HCT116 (cell line): Measurements from ENCODE around the gene CEP43. TPM values are rescaled to one million over a fixed set of nuclear protein-coding genes. Genes with fewer than 3 reads are reported as not detected.

Experiments used
- ATAC-seq: fragments of 200-7000 bp; cut with Tn5 transposase; 2 replicates; pipeline ENCODE4 v1.9.1; 2020; ENCODE audit warnings: mild to moderate bottlenecking, moderate library complexity
- BruUV-seq: library from RNA; stranded (reverse); fragments of 400-500 nt; replicated peaks from 2 replicates; lab custom pipeline; 2021; lab: Mats Ljungman, UMichigan
- CTCF ChIA-PET: fragments of 300-600 bp; sonication (Branson Sonifier 250); formaldehyde crosslinking; loops from one replicate; lab custom pipeline; 2021; ENCODE audit warnings: antibody characterized with exemption; lab: Charles Lee
- POLR2A ChIA-PET: fragments of 300-600, 350-600 bp; sonication (Branson Sonifier 250); formaldehyde crosslinking; loops from one replicate; lab custom pipeline; 2021; ENCODE audit warnings: antibody characterized with exemption; lab: Charles Lee
- RAD21 ChIA-PET, 2 experiments: fragments of 300-600 bp; sonication (Branson Sonifier 250); formaldehyde crosslinking; loops; one replicate each; lab custom pipeline; 2023; ENCODE audit warnings: low total read pairs in 2 of 2; ENCODE audit not compliant: uncharacterized antibody in 2 of 2, unreplicated experiment in 2 of 2, low non-redundant PET in 1 of 2; lab: Charles Lee
- DNase-seq: peaks from one replicate; pipeline ENCODE4 v3.0.0-alpha.2; 2010; ENCODE audit warnings: low read depth, low spot score
- H2AFZ ChIP-seq: fragments of 200-600 bp; shearing (Covaris generic), sonication (generic); 2 replicates; pipeline ENCODE4 v1.6.1; 2017; ENCODE audit warnings: low read depth, mixed run types, mixed read lengths, antibody characterized with exemption, low read length; ENCODE audit not compliant: poor library complexity, severe bottlenecking
- H3K27ac ChIP-seq: 2 replicates; pipeline ENCODE4 v1.5.1; 2012; ENCODE audit warnings: low read depth, low read length
- H3K27me3 ChIP-seq: fragments of 200-600 bp; sonication (generic); 2 replicates; pipeline ENCODE4 v1.6.1; 2016; ENCODE audit warnings: mixed run types, low read length, mixed read lengths; ENCODE audit not compliant: insufficient read depth
- H3K36me3 ChIP-seq, 2 experiments: fragments of 200-500 bp in 1 of 2; fragments of 200-600 bp in 1 of 2; sonication (Bioruptor generic) in 1 of 2; sonication (generic) in 1 of 2; 2 replicates each; pipeline versions ENCODE4 v1.5.1 to v1.6.1; 2014 to 2016; ENCODE audit warnings: low read length in 2 of 2, inconsistent platforms in 1 of 2, mixed read lengths in 1 of 2, mixed run types in 1 of 2; ENCODE audit not compliant: insufficient read depth in 2 of 2, control insufficient read depth in 1 of 2
- H3K4me1 ChIP-seq, 2 experiments: fragments of 200-600 bp in 1 of 2; sonication (generic) in 1 of 2; 2 replicates each; pipeline versions ENCODE4 v1.5.1 to v1.6.1; 2012 to 2017; ENCODE audit warnings: low read length in 2 of 2, inconsistent platforms in 1 of 2, mild to moderate bottlenecking in 1 of 2, mixed read lengths in 1 of 2, mixed run types in 1 of 2, moderate library complexity in 1 of 2; ENCODE audit not compliant: insufficient read depth in 2 of 2, control insufficient read depth in 1 of 2
- H3K4me2 ChIP-seq: fragments of 200-600 bp; sonication (generic); 2 replicates; pipeline ENCODE4 v1.6.1; 2017; ENCODE audit warnings: mixed run types, low read length, mixed read lengths
- H3K4me3 ChIP-seq, 2 experiments: fragments of 200-600 bp in 1 of 2; sonication (generic) in 1 of 2; replicated peaks in 1 of 2; 2 replicates each; pipeline ENCODE4 v1.5.1; 2011 to 2016; ENCODE audit warnings: low read length in 2 of 2, control low read depth in 1 of 2, low read depth in 1 of 2, mild to moderate bottlenecking in 1 of 2, mixed read lengths in 1 of 2, mixed run types in 1 of 2
- H3K79me2 ChIP-seq: fragments of 200-600 bp; sonication (generic); 2 replicates; pipeline ENCODE4 v1.6.1; 2017; ENCODE audit warnings: mild to moderate bottlenecking, mixed run types, low read length, moderate library complexity, mixed read lengths; ENCODE audit not compliant: insufficient read depth
- H3K9ac ChIP-seq: fragments of 200-600 bp; sonication (generic); 2 replicates; pipeline ENCODE4 v1.6.1; 2016; ENCODE audit warnings: low read length, mixed read lengths
- H3K9me2 ChIP-seq: fragments of 200-600 bp; sonication (generic), shearing (Covaris generic); 2 replicates; pipeline ENCODE4 v1.6.1; 2017; ENCODE audit warnings: mixed run types, mild to moderate bottlenecking, moderate library complexity; ENCODE audit not compliant: insufficient read depth
- H3K9me3 ChIP-seq, 2 experiments: fragments of 200-500 bp in 1 of 2; fragments of 200-600 bp in 1 of 2; sonication (Bioruptor generic) in 1 of 2; sonication (generic) in 1 of 2; 2 replicates each; pipeline ENCODE4 v1.6.1; 2014 to 2017; ENCODE audit warnings: low read length in 2 of 2, mixed read lengths in 2 of 2, inconsistent platforms in 1 of 2, low read depth in 1 of 2, mild to moderate bottlenecking in 1 of 2, mixed run types in 1 of 2, moderate library complexity in 1 of 2; ENCODE audit not compliant: control insufficient read depth in 1 of 2, insufficient read depth in 1 of 2
- H4K20me1 ChIP-seq: fragments of 200-600 bp; sonication (generic), shearing (Covaris generic); 2 replicates; pipeline ENCODE4 v1.6.1; 2017; ENCODE audit warnings: mixed run types, mild to moderate bottlenecking, moderate library complexity; ENCODE audit not compliant: insufficient read depth
- CEBPB ChIP-seq: IDR thresholded peaks from 2 replicates; pipeline ENCODE4 v1.6.1; 2012; ENCODE audit warnings: low read depth
- EGR1 ChIP-seq: IDR thresholded peaks from 2 replicates; pipeline ENCODE4 v1.6.1; 2012; ENCODE audit warnings: low read depth
- EZH2 ChIP-seq: fragments of 200-600 bp; sonication (generic); IDR thresholded peaks from 2 replicates; pipeline ENCODE4 v1.6.1; 2017; ENCODE audit warnings: antibody characterized with exemption, mixed run types
- EZH2phosphoT487 ChIP-seq: fragments of 200-600 bp; IDR thresholded peaks from 2 replicates; pipeline ENCODE4 v1.6.1; 2018; ENCODE audit warnings: antibody characterized with exemption, borderline replicate concordance
- FOSL1 ChIP-seq: IDR thresholded peaks from 2 replicates; pipeline ENCODE4 v1.6.1; 2012; ENCODE audit warnings: low read depth
- JUND ChIP-seq: IDR thresholded peaks from 2 replicates; pipeline ENCODE4 v1.6.1; 2012
- POLR2A ChIP-seq: IDR thresholded peaks from 2 replicates; pipeline ENCODE4 v1.7.0; 2011; ENCODE audit warnings: borderline replicate concordance; ENCODE audit not compliant: insufficient read depth, insufficient read length; ENCODE audit errors: extremely low read depth
- SIN3A ChIP-seq: IDR thresholded peaks from 2 replicates; pipeline ENCODE4 v1.6.1; 2012; ENCODE audit warnings: low read depth
- SP1 ChIP-seq: IDR thresholded peaks from 2 replicates; pipeline ENCODE4 v1.6.1; 2012; ENCODE audit warnings: low read depth
- SRF ChIP-seq: IDR thresholded peaks from 2 replicates; pipeline ENCODE4 v1.6.1; 2012; ENCODE audit warnings: low read depth
- TCF7L2 ChIP-seq: IDR thresholded peaks from 2 replicates; pipeline ENCODE4 v1.7.0; 2011; ENCODE audit warnings: borderline replicate concordance, inconsistent platforms; ENCODE audit not compliant: insufficient read depth, insufficient read length; ENCODE audit errors: extremely low read depth
- ZFX ChIP-seq: fragments of 450-650 bp; IDR thresholded peaks from 2 replicates; pipeline ENCODE4 v1.6.1; 2017
- ZNF274 ChIP-seq: fragments of 200-500 bp; sonication (Bioruptor generic); IDR thresholded peaks from 2 replicates; pipeline ENCODE4 v1.6.1; 2014; ENCODE audit warnings: mild to moderate bottlenecking, low read depth, low read length, inconsistent platforms
- intact Hi-C: fragments of 100-400 bp; cut with micrococcal nuclease; formaldehyde crosslinking; loops from 2 replicates; pipeline ENCODE4 v1.10.0; 2022
- total RNA-seq: library from RNA; stranded (reverse); gene quantifications from one replicate; pipeline ENCODE4 v1.2.1, GENCODE V29; 2021; ENCODE audit not compliant: unreplicated experiment
- TF ChIP-seq, protein P1 (sequence below): IDR thresholded peaks from 2 replicates; pipeline ENCODE4 v1.6.1; 2012; ENCODE audit warnings: low read depth
- TF ChIP-seq, protein P2 (sequence below): IDR thresholded peaks from 2 replicates; pipeline ENCODE4 v1.6.1; 2012

CEP43 gene
- total RNA-seq, 1 experiment from 2014 or later, result 15.8 TPM

DNA sequence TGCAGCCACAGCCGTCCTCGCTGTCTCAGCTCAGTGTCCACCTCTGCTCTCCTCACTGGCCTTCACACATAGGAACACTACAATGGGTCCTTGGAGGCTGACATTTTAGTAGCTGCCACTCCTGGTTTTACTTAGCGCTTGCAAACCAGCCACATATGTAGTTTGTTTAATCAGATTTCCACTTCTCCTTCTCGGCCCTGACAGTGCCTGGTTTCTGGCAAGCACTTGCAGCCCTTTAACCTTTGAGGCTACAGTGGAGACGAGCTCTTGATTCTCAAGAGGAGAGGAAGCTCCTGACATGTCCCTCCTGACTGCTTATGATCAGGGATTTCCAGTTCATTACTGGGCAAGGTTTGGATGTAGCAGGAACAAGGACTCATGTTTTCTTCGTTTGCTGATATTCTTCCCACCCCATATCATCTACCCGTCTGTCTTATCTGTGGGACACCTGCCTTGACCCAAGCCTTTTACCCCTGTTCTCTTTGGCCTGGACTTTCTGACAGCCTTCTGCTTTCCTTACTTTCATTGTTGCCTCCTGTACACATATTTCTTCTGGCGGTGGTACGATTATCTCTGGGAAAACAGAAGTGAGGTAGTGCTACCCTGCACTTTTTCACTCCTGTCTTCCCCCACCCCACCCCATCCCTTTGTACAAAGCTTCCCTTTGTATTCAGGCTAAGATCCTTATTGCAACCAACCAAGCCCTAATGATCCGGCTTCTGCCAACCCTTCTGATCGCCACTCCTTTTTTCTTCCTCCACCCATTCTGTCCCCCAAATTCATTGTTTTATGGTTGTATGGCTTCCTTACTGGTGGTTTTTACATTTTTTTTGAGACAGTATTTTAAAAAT, 31.2 kb downstream of the CEP43 start (continued):
- no peak for TF ChIP-seq ZFX
- TF ChIP-seq FOSL1, result no peak
- TF ChIP-seq SP1, result no peak
- TF ChIP-seq EZH2, result no peak
- TF ChIP-seq POLR2A, result no peak
- no peak for TF ChIP-seq TCF7L2
- no peak for TF ChIP-seq ZNF274

DNA sequence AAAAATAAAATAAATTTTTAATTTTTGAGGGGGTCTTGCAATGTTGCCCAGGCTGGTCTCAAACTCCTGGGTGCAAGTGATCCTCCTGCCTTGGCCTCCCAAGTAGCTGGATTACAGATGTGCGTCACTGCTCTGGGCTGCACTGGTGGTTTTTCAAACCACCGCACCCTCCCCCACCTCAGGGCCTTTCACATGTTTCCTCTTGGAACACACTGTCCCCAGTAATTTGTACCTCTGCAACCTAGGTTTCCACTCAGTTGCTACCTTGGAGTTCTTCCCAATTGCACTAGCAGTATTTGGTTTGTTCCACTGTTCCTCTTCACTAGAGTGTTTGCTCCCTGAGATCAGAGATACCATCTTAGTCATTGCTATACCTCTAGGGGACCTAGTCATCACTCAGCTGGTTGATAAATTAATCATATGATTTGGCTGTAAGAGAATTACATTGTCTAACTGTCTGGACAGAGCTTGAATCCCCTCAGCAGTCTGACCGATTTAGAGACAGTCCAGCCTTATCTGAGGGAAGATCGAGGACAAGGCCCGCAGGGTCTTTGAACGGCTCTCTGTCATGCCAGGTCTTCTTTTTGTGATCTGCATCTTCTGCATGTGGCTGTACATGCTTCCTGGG, 32.0 kb downstream of the CEP43 start:
- H3K9me2 ChIP-seq, result no peaks in the 10 kb centered on the region
- ATAC-seq (no peak), DNase-seq (no peak)
- no peak overlapping the region for H3K9ac ChIP-seq
- TF ChIP-seq SIN3A (no peak), EZH2phosphoT487 (no peak), EGR1 (no peak), EZH2 (no peak), JUND (no peak), FOSL1 (no peak), POLR2A (no peak), CEBPB (no peak), SRF (no peak)
- TF ChIP-seq, protein P1, sequence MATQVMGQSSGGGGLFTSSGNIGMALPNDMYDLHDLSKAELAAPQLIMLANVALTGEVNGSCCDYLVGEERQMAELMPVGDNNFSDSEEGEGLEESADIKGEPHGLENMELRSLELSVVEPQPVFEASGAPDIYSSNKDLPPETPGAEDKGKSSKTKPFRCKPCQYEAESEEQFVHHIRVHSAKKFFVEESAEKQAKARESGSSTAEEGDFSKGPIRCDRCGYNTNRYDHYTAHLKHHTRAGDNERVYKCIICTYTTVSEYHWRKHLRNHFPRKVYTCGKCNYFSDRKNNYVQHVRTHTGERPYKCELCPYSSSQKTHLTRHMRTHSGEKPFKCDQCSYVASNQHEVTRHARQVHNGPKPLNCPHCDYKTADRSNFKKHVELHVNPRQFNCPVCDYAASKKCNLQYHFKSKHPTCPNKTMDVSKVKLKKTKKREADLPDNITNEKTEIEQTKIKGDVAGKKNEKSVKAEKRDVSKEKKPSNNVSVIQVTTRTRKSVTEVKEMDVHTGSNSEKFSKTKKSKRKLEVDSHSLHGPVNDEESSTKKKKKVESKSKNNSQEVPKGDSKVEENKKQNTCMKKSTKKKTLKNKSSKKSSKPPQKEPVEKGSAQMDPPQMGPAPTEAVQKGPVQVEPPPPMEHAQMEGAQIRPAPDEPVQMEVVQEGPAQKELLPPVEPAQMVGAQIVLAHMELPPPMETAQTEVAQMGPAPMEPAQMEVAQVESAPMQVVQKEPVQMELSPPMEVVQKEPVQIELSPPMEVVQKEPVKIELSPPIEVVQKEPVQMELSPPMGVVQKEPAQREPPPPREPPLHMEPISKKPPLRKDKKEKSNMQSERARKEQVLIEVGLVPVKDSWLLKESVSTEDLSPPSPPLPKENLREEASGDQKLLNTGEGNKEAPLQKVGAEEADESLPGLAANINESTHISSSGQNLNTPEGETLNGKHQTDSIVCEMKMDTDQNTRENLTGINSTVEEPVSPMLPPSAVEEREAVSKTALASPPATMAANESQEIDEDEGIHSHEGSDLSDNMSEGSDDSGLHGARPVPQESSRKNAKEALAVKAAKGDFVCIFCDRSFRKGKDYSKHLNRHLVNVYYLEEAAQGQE, result no peak
- TF ChIP-seq, protein P2, sequence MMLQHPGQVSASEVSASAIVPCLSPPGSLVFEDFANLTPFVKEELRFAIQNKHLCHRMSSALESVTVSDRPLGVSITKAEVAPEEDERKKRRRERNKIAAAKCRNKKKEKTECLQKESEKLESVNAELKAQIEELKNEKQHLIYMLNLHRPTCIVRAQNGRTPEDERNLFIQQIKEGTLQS, result no peak
- H4K20me1 ChIP-seq, result no peaks in the 10 kb centered on the region
- H3K4me1 ChIP-seq, result no peaks in the 10 kb centered on the region
- RAD21 ChIA-PET, result no interaction called here
- H3K4me2 ChIP-seq, result no peak overlapping the region
- H3K36me3 ChIP-seq, result peaks cover 51 to 53% of the 10 kb centered on the region in 2 experiments
- H2AFZ ChIP-seq, result no peak overlapping the region
- no TSS peak for BruUV-seq
- CTCF ChIA-PET, result no interaction called here
- POLR2A ChIA-PET, result no interaction called here
- no peaks in the 10 kb centered on the region for H3K9me3 ChIP-seq
- no peak overlapping the region for H3K27ac ChIP-seq
- no peaks in the 10 kb centered on the region for H3K79me2 ChIP-seq
- H3K27me3 ChIP-seq, result no peaks in the 10 kb centered on the region
- no peak overlapping the region for H3K4me3 ChIP-seq
- intact Hi-C loops, result no loop called here
